IPS-18c (cell line): ENCODE data around the gene PPP1R14D.

Experiments used
- H3K4me3 ChIP-seq: 2 replicates; pipeline ENCODE4 v1.7.0; 2013; ENCODE audit warnings: low read depth, mild to moderate bottlenecking, low read length, moderate library complexity; ENCODE audit not compliant: insufficient read depth
- H3K9me3 ChIP-seq: one replicate; pipeline ENCODE4 v1.6.1; 2013; ENCODE audit warnings: mild to moderate bottlenecking, low read length, moderate library complexity; ENCODE audit not compliant: control insufficient read depth, insufficient read depth

The PPP1R14D gene

DNA sequence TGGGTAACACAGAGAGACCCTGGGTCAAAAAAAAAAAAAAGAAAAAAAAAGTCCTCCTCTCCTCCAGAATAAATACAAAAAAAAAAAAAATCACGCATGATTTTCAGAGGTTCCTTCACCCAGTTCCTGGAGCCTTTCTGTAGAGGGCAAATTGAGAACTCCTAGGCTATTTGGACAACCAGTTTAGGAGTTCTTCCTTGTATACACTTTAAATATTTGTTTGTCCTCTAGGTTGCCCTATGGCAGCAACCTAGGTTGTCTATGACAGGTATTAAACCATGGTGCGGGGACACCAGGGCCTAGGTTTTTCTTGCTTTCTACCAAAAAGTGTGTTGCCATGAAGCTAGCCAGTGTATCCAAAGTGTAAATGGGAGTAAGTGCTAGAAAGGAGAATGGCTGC lies 25.4 kb downstream of the PPP1R14D start:
- no peak overlapping the region for H3K4me3 ChIP-seq

GRCh38 chr15:40799523-40799922 lies 29.0 kb downstream of the PPP1R14D start:
- no peak overlapping the region for H3K4me3 ChIP-seq
- H3K9me3 ChIP-seq, result no peaks in the 10 kb centered on the region

More for the DNA sequence above, 25.4 kb downstream of the PPP1R14D start:
- no peaks in the 10 kb centered on the region for H3K9me3 ChIP-seq

DNA sequence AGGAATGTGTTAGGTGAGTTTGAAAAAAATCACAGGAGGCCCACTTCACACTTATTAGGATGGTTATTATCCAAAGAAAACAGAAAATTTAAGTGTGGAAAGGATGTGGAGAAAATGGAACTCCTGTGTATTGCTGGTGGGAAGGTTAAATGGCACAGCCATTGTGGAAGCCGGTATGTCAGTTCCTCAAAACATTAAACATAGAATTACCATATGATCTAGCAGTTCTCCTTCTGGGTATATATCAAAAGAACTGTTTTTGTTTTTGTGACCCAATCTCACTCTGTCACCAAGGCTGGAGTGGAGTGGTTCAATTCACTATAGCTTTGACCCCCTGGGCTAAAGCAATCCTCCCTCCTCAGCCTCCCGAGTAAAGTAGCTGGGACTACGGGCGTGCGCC lies 32.0 kb downstream of the PPP1R14D start:
- Histone ChIP-seq H3K9me3 (no peaks in the 10 kb centered on the region), H3K4me3 (no peak overlapping the region)

- Histone ChIP-seq H3K4me3 (no peak overlapping the region), H3K9me3 (no peaks in the 10 kb centered on the region)
These were observed 32.5 kb downstream of the PPP1R14D start for GRCh38 chr15:40796041-40796440.

- no peak overlapping the region for H3K4me3 ChIP-seq
These were observed 35.1 kb downstream of the PPP1R14D start for GRCh38 chr15:40793216-40793989.

DNA sequence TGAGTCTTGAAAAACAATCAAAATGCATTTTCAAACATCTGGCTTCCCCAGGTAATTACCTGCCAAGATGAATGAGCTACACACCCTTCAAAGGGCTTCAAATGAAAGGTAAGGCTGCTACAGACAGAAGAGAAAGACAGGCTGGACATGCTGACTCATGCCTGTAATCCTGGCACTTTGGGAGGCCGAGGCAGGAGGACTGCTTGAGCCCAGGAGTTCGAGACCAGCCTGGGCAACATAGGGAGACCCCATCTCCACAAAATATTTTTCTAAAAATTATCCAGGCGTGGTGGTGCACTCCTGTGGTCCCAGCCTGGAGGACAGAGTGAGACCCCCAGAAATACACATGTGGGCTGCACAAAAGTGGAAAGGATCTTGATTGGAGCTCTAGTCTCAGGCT lies 36.1 kb downstream of the PPP1R14D start:
- no peaks in the 10 kb centered on the region for H3K9me3 ChIP-seq
- no peak overlapping the region for H3K4me3 ChIP-seq

More at GRCh38 chr15:40793216-40793989, 35.1 kb downstream of the PPP1R14D start:
- H3K9me3 ChIP-seq, result no peaks in the 10 kb centered on the region

DNA sequence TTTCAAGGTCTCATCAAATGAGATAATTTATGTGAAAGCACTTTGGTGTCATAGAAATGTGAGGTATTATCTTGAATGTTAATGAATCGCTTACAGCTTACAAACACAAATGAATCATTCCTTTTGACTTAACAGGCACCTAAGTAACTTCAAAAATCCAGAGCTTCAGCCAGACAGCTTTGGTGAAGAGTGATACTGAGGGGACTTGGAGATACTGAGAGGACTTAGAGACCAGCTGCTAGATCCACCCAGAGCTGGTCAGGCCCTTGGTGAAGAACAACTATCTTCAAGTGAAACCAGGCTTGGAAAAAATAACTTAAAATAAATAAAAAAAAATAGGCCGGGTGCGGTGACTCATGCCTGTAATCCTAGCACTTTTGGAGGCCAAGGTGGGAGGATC lies 37.8 kb downstream of the PPP1R14D start:
- Histone ChIP-seq H3K9me3 (no peaks in the 10 kb centered on the region), H3K4me3 (no peak overlapping the region)

GRCh38 chr15:40789999-40790398 lies 38.5 kb downstream of the PPP1R14D start:
- Histone ChIP-seq H3K4me3 (no peak overlapping the region), H3K9me3 (no peaks in the 10 kb centered on the region)

GRCh38 chr15:40789119-40789518 lies 39.4 kb downstream of the PPP1R14D start:
- H3K9me3 ChIP-seq, result no peaks in the 10 kb centered on the region
- H3K4me3 ChIP-seq, result no peak overlapping the region

DNA sequence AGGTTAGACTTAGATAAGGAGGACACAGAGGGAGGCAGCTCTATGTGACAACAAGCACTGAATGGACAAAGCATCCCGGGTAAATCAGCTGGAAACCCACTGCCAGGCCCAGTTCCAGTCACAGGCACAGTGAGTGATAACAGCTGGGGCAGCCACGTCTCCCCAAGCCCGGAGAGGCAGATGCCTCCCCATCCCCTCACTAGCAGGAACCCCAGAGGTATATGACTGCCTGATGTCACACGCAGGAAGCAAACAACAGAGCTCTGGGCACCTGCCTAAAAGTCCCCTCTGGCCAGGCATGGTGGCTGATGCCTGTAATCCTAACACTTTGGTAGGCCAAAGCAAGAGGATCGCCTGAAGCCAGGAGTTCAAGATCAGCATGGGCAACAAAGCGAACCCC lies 40.5 kb downstream of the PPP1R14D start:
- H3K4me3 ChIP-seq, result no peak overlapping the region
- no peaks in the 10 kb centered on the region for H3K9me3 ChIP-seq

DNA sequence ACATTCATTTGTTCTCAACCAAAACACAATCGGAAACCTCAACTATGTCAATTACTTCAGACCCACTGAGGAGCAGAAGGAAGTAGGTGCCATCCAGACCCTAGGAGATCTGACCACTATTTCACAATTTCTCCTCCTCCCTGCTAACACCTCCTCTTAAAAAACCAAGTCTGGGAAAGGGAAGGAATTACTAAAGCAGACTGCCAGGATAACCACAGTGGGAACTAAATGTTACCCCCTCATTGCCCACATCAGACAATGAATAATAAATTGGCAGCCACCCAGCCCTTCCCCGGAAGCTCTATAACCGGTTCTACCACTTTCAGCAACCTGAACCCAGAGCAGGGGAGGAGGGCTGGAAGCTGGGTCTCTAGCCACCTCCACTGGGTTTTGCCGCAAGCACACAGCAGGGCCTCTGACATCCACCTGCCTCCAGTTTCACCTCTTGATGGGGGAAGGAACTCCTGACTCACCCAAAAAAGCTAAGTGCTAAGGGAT lies 41.1 kb downstream of the PPP1R14D start:
- H3K9me3 ChIP-seq, result no peaks in the 10 kb centered on the region
- H3K4me3 ChIP-seq, result no peak overlapping the region; the same call in 1 of the 2 replicates

DNA sequence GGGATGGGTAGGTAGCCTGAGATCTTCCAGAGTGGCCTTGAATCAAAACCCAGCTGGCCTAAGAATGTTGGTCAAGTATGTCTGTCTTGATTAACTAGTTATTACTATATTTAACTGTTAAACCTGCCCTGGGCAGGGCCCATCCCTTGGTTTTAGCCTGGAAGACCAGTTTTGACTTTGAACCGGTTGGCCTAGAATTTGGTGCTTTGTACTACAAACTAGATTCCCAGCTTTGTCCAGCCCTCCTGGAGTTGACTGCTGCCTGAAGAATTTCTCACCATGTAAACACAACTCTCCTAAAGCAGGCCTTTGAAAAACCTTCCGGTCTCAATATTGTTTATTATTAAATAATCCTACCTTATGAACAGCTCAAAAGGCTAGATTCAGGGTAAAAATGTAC lies 42.7 kb downstream of the PPP1R14D start:
- no peak overlapping the region for H3K4me3 ChIP-seq

GRCh38 chr15:40785164-40785563 lies 43.3 kb downstream of the PPP1R14D start:
- no peak overlapping the region for H3K4me3 ChIP-seq
- no peaks in the 10 kb centered on the region for H3K9me3 ChIP-seq

More for the DNA sequence above, 42.7 kb downstream of the PPP1R14D start:
- no peaks in the 10 kb centered on the region for H3K9me3 ChIP-seq

DNA sequence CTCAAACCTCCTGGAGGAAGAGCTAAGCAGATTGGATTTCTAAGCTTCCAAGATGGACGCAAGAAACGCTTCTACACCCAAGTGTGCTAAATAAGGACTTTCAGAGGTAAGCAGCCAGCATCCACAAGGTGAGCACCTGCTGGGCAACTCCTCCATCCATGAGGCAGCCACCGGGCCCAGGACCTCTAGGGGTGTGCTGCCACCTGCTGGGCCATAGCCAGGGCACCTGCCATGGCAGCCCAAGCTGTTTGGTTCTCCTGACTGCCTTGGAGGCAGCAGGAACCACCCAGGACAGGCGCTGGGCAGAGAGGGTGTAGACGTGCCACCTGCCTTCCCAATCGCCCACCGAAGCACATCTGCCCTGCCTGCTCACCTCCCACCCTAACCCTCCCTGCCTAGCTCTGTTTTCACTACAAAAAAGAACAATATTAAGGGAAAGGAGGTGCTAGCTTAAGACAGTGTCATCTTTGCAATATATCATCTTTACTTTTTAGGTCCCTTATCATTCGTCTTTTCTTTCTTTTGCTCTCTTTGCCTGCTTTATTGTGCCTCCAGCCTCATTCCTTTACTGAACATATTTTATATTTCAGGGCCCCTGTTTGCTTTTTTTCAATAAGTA lies 45.8 kb downstream of the PPP1R14D start:
- no peak overlapping the region for H3K4me3 ChIP-seq

DNA sequence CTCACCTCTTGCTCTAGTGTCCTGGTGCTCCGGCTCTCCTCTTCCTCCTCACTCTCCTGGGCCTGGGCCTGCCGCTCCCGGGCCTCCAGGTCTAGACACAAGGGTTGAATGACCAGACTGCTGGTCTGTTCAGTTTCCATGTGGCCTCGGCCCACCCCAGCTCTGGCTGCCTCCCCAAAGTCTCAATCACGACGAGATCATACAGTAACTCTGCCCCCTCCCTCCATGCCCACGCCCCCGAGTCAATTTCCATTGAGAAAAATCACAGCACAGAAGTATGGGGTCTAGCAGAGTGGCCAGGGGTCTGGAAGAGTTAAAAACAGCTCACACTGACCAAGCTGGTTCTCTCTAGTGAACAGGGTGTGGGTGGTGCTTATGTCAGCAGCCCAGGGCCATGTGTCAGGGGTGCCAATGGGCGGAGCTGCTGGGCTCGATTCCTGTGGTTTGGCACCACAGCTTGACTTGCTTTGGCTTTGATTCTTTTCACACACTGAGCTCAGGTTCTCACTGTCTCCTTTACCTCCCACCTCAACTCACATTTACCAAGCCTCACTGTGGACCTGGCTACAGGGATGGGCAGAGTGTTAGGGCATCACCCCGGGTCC lies 51.9 kb downstream of the PPP1R14D start:
- no peaks in the 10 kb centered on the region for H3K9me3 ChIP-seq
- no peak overlapping the region for H3K4me3 ChIP-seq

More for the DNA sequence above, 45.8 kb downstream of the PPP1R14D start:
- no peaks in the 10 kb centered on the region for H3K9me3 ChIP-seq

- Histone ChIP-seq H3K9me3 (no peaks in the 10 kb centered on the region), H3K4me3 (no peak overlapping the region)
These were observed 52.6 kb downstream of the PPP1R14D start for GRCh38 chr15:40775740-40776536.

DNA sequence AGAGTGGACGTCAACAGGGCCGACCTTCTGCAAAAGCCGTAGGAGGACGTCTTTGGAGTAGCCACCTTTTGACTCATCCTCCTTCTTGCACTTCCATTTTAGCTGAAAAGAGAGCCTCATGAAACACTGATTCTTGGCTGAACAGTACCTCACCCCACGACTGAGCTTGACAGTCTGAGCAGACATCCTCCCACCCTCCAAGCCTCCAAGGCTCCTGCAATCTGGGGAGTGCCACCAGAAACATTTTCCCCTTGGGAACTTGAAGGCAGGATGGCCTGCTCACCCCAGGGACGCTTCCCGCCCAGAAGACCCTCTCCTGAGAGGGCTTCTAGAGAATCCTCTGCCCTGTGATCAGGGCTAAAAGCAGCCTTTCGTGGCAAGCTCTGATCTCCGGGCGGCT lies 53.5 kb downstream of the PPP1R14D start:
- Histone ChIP-seq H3K9me3 (no peaks in the 10 kb centered on the region), H3K4me3 (no peak overlapping the region)
